SK-N-SH (cell line): Measurements from ENCODE around the gene MICAL2. TPM values are rescaled to one million over a fixed set of nuclear protein-coding genes. Genes with fewer than 3 reads are reported as not detected.

Experiments used
- CTCF ChIA-PET: fragments of 300-600, 350-600 bp; formaldehyde crosslinking; extraction: SDS; loops from one replicate; lab custom pipeline; 2021; lab: Yijun Ruan, JAX
- POLR2A ChIA-PET: fragments of 350-600 bp; sonication (Branson Sonifier 250); formaldehyde crosslinking; extraction: SDS; loops from one replicate; lab custom pipeline; 2020; ENCODE audit warnings: antibody characterized with exemption, inconsistent platforms; lab: Yijun Ruan, JAX
- DNase-seq: peaks from one replicate; pipeline ENCODE4 v3.0.0; 2012
- H2AFZ ChIP-seq: fragments of 200-600 bp; sonication (generic); 2 replicates; pipeline ENCODE4 v1.8.1; 2016; ENCODE audit warnings: antibody characterized with exemption, mild to moderate bottlenecking, low read depth
- H3F3A ChIP-seq: fragments of 200-600 bp; sonication (generic); replicated peaks from 2 replicates; pipeline ENCODE3; 2016; ENCODE audit warnings: antibody characterized with exemption, mild to moderate bottlenecking; ENCODE audit not compliant: insufficient read depth
- H3K27ac ChIP-seq, 2 experiments: fragments of 200-500 bp in 1 of 2; fragments of 200-600 bp in 1 of 2; sonication (Bioruptor generic) in 1 of 2; sonication (generic), shearing (Covaris generic) in 1 of 2; 2 replicates each; pipeline versions ENCODE4 v1.5.1 to v1.6.1; 2014 to 2016; ENCODE audit warnings: low read depth in 2 of 2, inconsistent platforms in 1 of 2, low read length in 1 of 2, mild to moderate bottlenecking in 1 of 2, mixed read lengths in 1 of 2
- H3K27me3 ChIP-seq: fragments of 200-600 bp; sonication (generic), shearing (Covaris generic); 2 replicates; pipeline ENCODE4 v1.6.1; 2016; ENCODE audit warnings: mixed run types; ENCODE audit not compliant: insufficient read depth
- H3K36me3 ChIP-seq, 2 experiments: fragments of 200-500 bp in 1 of 2; fragments of 200-600 bp in 1 of 2; sonication (Bioruptor generic) in 1 of 2; sonication (generic) in 1 of 2; replicated peaks in 1 of 2; 2 replicates each; pipeline versions ENCODE3 to v1.5.1; 2014 to 2016; ENCODE audit warnings: low read length in 1 of 2, mild to moderate bottlenecking in 1 of 2; ENCODE audit not compliant: insufficient read depth in 2 of 2, control insufficient read depth in 1 of 2
- H3K4me1 ChIP-seq, 2 experiments: fragments of 200-500 bp in 1 of 2; fragments of 200-600 bp in 1 of 2; sonication (Bioruptor generic) in 1 of 2; sonication (generic), shearing (Covaris generic) in 1 of 2; 2 replicates each; pipeline versions ENCODE4 v1.5.1 to v1.6.1; 2014 to 2016; ENCODE audit warnings: low read depth in 1 of 2, low read length in 1 of 2, mixed run types in 1 of 2; ENCODE audit not compliant: insufficient read depth in 2 of 2, control insufficient read depth in 1 of 2
- H3K4me2 ChIP-seq: fragments of 200-600 bp; sonication (generic), shearing (Covaris generic); 2 replicates; pipeline ENCODE4 v1.6.1; 2017; ENCODE audit warnings: mixed run types
- H3K4me3 ChIP-seq, 2 experiments: fragments of 200-500 bp in 1 of 2; fragments of 200-600 bp in 1 of 2; sonication (Bioruptor generic) in 1 of 2; sonication (generic), shearing (Covaris generic) in 1 of 2; 2 replicates each; pipeline versions ENCODE4 v1.5.1 to v1.8.1; 2014 to 2016; ENCODE audit warnings: low read depth in 2 of 2, inconsistent platforms in 1 of 2, low read length in 1 of 2, mild to moderate bottlenecking in 1 of 2, mixed read lengths in 1 of 2, moderate library complexity in 1 of 2
- H3K79me2 ChIP-seq: fragments of 200-600 bp; sonication (generic); 2 replicates; pipeline ENCODE4 v1.8.1; 2017; ENCODE audit warnings: mild to moderate bottlenecking; ENCODE audit not compliant: insufficient read depth
- H3K9ac ChIP-seq: fragments of 200-600 bp; sonication (generic); 2 replicates; pipeline ENCODE4 v1.6.1; 2017; ENCODE audit warnings: mixed run types
- H3K9me2 ChIP-seq: fragments of 200-600 bp; sonication (generic); 2 replicates; pipeline ENCODE4 v1.6.1; 2017; ENCODE audit warnings: mixed run types
- H3K9me3 ChIP-seq: fragments of 200-600 bp; sonication (generic); 2 replicates; pipeline ENCODE4 v1.6.1; 2017; ENCODE audit warnings: mixed run types, mild to moderate bottlenecking, moderate library complexity
- H4K20me1 ChIP-seq: fragments of 200-600 bp; sonication (generic); 2 replicates; pipeline ENCODE4 v1.6.1; 2017; ENCODE audit warnings: mild to moderate bottlenecking, mixed run types; ENCODE audit not compliant: insufficient read depth
- CHD2 ChIP-seq: fragments of 150-350 bp; IDR thresholded peaks from 2 replicates; pipeline ENCODE4 v1.6.1; 2018; ENCODE audit warnings: low read length; ENCODE audit not compliant: partially characterized antibody
- FOSL2 ChIP-seq: IDR thresholded peaks from 2 replicates; pipeline ENCODE4 v1.4.0; 2012; ENCODE audit warnings: low read depth, mild to moderate bottlenecking, moderate library complexity, borderline replicate concordance
- GABPA ChIP-seq: IDR thresholded peaks from 2 replicates; pipeline ENCODE4 v1.4.0; 2012; ENCODE audit warnings: low read depth, mild to moderate bottlenecking
- MXI1 ChIP-seq: IDR thresholded peaks from 2 replicates; pipeline ENCODE4 v1.6.1; 2012; ENCODE audit warnings: mild to moderate bottlenecking, low read depth, low read length, improper control_type of control experiment
- NRF1 ChIP-seq: IDR thresholded peaks from 2 replicates; pipeline ENCODE4 v1.6.1; 2012; ENCODE audit warnings: low read depth, mild to moderate bottlenecking, low read length
- POLR2AphosphoS5 ChIP-seq: IDR thresholded peaks from 2 replicates; pipeline ENCODE4 v1.6.1; 2012; ENCODE audit warnings: low read depth, low read length
- RXRA ChIP-seq: IDR thresholded peaks from 2 replicates; pipeline ENCODE4 v1.4.0; 2012; ENCODE audit warnings: low read depth, mild to moderate bottlenecking, borderline replicate concordance
- SMC3 ChIP-seq: IDR thresholded peaks from 2 replicates; pipeline ENCODE4 v1.6.1; 2012; ENCODE audit warnings: low read depth, low read length, improper control_type of control experiment
- WGBS: methylation state at CpG from one replicate; pipeline ENCODE4 v1.1.6; 2017; ENCODE audit warnings: low lambda C conversion rate; 5-methylcytosine and 5-hydroxymethylcytosine counted together
- polyA plus RNA-seq, 3 experiments: library from polyadenylated mRNA; depleted of rRNA; stranded (reverse); fragments of >200 nt; gene quantifications; 2 replicates each; pipeline ENCODE4 v1.2.3, GENCODE V29; 2012
- TF ChIP-seq, protein P1 (sequence below): fragments of 150-350 bp; IDR thresholded peaks from 2 replicates; pipeline ENCODE4 v1.6.1; 2016; ENCODE audit warnings: mild to moderate bottlenecking, low read depth, low read length
- TF ChIP-seq, protein P2 (sequence below): fragments of 200-600 bp; sonication (generic); IDR thresholded peaks from 2 replicates; pipeline ENCODE4 v1.6.1; 2017; ENCODE audit warnings: antibody characterized with exemption, mild to moderate bottlenecking, moderate library complexity

The MICAL2 gene
- polyA plus RNA-seq, 1 of the 3 experiments (the other 2 are of a cell fraction): 54.6 TPM

DNA sequence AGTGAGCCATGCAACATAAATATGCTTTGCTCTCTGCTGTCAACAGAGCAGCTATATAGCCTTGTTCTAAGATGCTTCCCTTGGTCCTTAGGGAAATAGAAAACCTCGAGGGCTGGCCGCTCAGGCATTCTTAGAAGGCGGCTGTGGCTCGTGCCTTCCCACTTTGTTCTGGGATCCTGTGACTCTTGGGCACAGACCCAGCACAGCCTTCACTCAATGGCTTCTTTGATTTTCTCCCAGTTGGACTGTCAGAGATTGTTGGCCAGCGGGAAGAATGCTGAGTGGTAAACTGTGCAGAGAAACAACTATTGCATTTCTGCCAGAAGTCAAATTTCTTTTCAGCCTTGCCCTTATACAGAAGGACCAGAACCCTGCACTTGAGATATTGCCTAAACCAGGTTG, 9.5 kb upstream of the MICAL2 start (continued):
- TF ChIP-seq MXI1 (no peak), POLR2AphosphoS5 (no peak), CHD2 (no peak)
- TF ChIP-seq, all 33 proteins: peak for 0

DNA sequence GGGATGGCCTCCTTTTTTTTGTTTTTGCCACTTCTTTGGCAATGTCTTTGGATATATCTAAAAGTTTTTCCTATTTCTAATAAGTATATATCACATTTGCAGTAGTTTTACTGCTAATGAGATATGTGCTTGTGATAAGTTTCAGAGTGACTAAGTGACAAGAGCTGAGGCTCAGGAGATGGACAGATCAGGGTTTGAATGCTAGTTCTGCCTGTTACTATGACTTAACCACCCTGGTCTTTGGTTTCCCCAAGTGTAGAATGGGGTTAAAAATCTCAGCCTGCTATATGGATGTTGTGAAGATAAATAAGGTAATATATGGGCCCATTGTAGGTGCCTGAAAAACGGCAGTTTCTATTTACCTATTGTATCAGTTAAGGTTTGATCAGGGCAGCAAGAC, 9.1 kb upstream of the MICAL2 start:
- Histone ChIP-seq H3K4me1 (peaks cover 0 to 9% of the 10 kb centered on the region in 2 experiments; a peak in 2 of 4 replicates), H3K27me3 (no peaks in the 10 kb centered on the region), H3K36me3 (no peaks in the 10 kb centered on the region), H3K9ac (no peak overlapping the region), H3K9me3 (no peaks in the 10 kb centered on the region), H3K27ac (no peak overlapping the region), H3K79me2 (no peaks in the 10 kb centered on the region), H3K4me3 (no peak overlapping the region), H2AFZ (no peak overlapping the region), H4K20me1 (no peaks in the 10 kb centered on the region)
- ChIA-PET CTCF (no interaction called here), POLR2A (no interaction called here)
- TF ChIP-seq NRF1 (no peak), SMC3 (no peak), GABPA (no peak), RXRA (no peak), FOSL2 (no peak)
- TF ChIP-seq, protein P1, sequence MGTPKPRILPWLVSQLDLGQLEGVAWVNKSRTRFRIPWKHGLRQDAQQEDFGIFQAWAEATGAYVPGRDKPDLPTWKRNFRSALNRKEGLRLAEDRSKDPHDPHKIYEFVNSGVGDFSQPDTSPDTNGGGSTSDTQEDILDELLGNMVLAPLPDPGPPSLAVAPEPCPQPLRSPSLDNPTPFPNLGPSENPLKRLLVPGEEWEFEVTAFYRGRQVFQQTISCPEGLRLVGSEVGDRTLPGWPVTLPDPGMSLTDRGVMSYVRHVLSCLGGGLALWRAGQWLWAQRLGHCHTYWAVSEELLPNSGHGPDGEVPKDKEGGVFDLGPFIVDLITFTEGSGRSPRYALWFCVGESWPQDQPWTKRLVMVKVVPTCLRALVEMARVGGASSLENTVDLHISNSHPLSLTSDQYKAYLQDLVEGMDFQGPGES: no peak
- TF ChIP-seq, all 33 proteins: peak for 0
- DNase-seq: no peak
- Histone ChIP-seq H3K9me2 (no peaks in the 10 kb centered on the region), H3F3A (peaks cover 23% of the 10 kb centered on the region), H3K4me2 (no peak overlapping the region)
- WGBS: 40% methylated on average over 1 of the region's 1 CpG

DNA sequence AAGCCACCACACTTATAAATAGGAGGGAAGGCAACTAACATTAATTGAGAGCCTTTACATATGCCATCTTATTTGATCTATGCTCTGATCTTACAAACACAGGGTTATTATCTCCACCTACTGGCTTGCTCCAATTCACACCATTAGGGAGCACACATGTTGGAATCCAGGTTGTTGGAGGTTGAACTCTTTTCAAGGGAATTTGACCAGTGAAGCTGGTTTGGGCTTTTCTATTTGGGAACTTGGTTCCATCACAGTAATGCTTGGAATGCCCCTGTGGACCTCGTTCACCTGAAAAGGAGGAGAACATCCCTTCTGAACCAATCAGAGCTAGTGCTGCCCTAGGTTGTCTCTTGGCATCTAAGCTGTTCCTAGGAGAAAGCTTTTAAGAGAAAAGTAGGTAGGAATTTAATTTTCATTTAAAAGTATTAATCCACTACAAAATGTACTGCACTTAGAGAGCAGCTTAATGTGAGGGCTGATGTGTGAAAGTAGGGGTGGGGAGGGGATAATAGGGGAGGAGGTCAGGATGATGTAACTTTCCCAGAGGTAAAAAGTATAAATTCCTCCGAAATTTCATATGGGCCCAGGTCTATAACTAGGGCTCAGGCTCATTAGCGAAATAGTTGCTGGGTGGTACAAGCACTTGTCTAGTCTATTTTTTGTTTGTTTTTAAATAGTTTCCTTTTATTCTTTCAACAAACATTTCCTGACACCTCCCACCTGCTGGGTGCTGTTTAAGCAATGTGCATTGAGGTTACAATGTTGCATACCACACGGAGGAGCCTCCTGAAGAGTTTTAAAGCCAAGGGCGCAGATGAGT, 7.6 kb upstream of the MICAL2 start:
- no peak overlapping the region for H3K4me3 ChIP-seq
- no peak overlapping the region for H3K9ac ChIP-seq
- ChIA-PET CTCF (interaction anchor here (0.8 to 1.1 kb wide), 2 partner anchors 55 to 185 kb away, joined by 3 to 4 read pairs; no protein-coding TSS in a partner anchor), POLR2A (no interaction called here)
- H3K4me2 ChIP-seq: no peak overlapping the region
- DNase-seq: no peak
- H3K4me1 ChIP-seq: peaks cover 0 to 9% of the 10 kb centered on the region in 2 experiments; a peak in 2 of 4 replicates
- H3K27ac ChIP-seq: no peak overlapping the region
- H3F3A ChIP-seq: peaks cover 22% of the 10 kb centered on the region
- no peaks in the 10 kb centered on the region for H3K79me2 ChIP-seq
- TF ChIP-seq, protein P2, sequence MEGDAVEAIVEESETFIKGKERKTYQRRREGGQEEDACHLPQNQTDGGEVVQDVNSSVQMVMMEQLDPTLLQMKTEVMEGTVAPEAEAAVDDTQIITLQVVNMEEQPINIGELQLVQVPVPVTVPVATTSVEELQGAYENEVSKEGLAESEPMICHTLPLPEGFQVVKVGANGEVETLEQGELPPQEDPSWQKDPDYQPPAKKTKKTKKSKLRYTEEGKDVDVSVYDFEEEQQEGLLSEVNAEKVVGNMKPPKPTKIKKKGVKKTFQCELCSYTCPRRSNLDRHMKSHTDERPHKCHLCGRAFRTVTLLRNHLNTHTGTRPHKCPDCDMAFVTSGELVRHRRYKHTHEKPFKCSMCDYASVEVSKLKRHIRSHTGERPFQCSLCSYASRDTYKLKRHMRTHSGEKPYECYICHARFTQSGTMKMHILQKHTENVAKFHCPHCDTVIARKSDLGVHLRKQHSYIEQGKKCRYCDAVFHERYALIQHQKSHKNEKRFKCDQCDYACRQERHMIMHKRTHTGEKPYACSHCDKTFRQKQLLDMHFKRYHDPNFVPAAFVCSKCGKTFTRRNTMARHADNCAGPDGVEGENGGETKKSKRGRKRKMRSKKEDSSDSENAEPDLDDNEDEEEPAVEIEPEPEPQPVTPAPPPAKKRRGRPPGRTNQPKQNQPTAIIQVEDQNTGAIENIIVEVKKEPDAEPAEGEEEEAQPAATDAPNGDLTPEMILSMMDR: peak; percentile 17; the same call in 1 of the 2 replicates
- no peak for TF ChIP-seq GABPA
- H3K9me3 ChIP-seq: no peaks in the 10 kb centered on the region
- no peaks in the 10 kb centered on the region for H3K9me2 ChIP-seq
- H3K36me3 ChIP-seq: no peaks in the 10 kb centered on the region
- H3K27me3 ChIP-seq: no peaks in the 10 kb centered on the region
- WGBS: 86% methylated on average over 5 of the region's 5 CpGs
- no peak overlapping the region for H2AFZ ChIP-seq
- H4K20me1 ChIP-seq: no peaks in the 10 kb centered on the region
